HG03175 (cell line): ENCODE data around the gene CEMIP2.
"Not testable (repeated sequence)": the region's sequence is repeated elsewhere in the genome, so short reads cannot be mapped to it uniquely, and the experiment has no call there.

ENCODE experiments used
- ATAC-seq: cut with Tn5 transposase; IDR thresholded peaks from one replicate; pipeline ENCODE4 v1.9.1; 2021; ENCODE audit warnings: mild to moderate bottlenecking, moderate library complexity; ENCODE audit not compliant: unreplicated experiment

CEMIP2 gene

DNA sequence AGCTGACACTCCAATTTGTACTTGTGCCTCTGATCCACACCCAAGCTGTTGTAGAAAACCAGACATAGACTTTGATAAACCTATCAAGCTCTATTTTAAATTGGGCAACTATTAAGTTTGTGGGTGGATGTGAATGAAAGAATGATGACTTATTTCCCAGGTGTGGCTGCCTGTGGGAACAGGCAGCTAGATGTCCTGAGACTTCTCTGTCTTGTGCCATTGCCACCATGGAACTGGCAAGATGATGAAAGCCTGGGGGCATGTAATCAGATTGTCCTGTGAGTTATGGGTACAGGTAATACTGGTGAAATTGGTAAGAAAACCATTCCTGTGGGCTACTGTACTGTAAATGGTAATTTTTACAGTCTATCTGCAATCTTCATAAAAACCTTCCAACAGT lies 57.5 kb downstream of the CEMIP2 start:
- ATAC-seq = no peak

DNA sequence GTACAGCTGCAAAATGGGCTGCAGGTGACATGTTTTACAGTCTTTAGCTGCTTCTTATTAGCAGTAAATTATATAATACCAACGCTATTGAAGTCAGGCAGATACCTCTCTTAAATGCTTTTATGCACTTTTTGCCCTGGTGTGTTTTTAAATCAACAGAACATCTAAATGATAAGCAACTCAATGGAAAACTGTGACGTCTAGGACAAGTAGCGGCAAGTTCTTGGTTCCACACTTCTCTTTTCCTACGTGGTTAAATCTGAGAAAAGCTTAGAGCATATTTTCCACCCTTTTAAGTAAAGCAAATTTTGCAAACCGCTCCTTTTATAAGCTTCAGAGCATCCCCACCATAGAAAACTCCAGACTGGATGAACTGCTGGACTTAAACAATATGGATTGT lies 58.1 kb downstream of the CEMIP2 start:
- no peak for ATAC-seq

- no peak for ATAC-seq
Measured at GRCh38 chr9:71709384-71709783, 58.9 kb downstream of the CEMIP2 start.

- ATAC-seq = no peak
Measured at GRCh38 chr9:71706176-71706575, 62.1 kb downstream of the CEMIP2 start.

DNA sequence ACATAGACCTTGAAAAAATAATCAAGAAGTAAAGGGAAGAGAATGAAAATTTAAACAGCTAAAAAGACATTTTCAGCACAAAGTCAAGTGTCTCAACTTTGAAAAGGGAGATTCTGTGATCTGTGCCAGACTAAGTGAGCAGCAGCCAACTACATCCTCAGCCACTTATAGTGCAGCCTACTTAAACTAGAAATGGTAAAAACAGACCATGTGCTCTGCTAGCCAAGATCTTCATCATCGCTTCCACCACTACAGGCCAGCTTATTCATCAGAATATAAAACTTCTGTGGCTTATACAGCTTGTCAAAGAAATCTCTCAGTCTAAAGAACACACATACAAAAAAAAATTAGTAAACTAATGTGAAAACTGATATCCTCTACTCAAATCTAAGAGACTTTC lies 63.5 kb downstream of the CEMIP2 start:
- ATAC-seq = no peak

DNA sequence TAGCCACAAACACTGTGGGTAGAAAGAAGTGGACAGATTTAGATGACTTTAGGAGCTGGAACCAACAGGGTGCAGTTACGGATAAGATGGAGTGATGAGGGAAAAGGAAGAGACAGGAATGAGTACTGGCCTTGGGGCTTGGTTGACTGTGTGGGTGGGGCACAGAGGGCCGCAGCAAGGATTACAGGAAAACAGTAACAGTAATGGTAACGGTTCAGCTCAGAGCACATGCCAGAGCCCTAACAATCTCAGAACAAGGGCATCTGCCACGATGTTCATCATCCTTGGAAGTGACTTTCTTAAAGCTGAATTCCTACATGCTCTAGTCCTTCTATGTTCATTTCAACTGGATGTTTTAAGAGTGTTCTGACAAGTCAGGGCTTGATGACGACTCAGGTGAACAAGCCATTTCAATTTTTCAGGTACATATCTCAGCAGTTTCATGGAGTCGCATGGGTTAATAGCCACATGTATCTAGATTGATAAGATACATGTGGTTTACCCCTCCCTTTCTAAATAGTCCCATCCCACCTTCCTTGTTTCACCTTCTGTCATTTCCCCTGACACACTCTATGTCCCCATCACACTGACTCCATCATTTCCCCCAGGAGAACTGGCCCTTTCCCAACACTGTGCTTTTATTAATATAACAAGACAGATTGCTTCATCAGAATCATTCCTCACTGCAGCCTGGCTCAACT lies 65.0 kb downstream of the CEMIP2 start:
- no peak for ATAC-seq

DNA sequence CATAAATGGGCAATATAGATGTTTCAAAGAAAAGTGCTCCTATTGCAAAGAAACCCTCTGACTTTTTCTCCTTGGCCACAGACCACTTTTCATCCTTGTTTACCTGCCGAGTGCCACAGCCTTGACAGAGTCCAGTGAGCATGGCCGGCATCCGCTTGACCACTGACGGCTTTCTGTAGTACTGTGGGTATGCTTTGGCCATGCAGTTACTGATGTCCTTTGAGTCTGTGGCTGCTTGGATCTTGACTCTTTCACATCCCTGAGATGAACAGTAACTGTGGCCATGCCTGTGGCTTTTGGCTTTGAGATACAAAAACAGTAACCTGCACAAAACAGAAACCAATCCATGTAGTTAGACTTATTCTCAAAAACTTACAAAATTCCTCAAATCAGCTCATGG lies 70.4 kb downstream of the CEMIP2 start:
- no peak for ATAC-seq

DNA sequence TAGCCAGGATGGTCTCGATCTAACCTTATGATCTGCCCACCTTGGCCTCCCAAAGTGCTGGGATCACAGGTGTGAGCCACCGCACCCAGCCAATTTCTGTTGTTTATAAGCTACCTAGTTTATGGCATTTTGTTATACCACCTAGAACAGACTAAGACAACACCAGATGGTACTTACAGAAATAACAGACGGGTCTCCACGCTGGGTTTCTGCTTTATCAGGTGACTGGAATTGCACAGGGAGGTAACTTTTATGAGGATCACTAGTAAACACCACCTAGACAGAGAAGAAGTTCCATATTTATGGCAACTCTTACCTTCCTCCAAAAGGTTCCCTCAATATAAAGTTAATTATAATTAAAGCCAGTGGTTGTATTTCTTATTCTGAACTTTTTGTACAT lies 74.0 kb downstream of the CEMIP2 start:
- no peak for ATAC-seq

DNA sequence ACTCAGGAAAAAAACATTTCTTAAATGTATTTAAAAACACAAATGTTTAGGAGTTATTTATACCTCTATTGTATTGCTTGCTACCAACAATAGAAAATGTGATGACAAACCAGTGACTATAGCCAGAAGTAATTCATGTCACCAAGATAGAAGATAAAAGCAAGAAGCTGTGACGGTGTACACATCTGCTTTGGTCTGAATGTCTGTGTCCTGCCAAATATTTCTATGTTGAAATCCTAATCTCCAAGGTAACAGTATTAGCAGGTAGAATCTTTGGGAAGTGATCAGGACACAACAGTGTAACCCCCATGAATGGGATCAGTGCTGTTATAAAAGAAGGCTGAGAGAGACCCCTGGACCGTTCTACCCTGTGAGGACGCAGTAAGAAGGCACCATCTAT lies 74.7 kb downstream of the CEMIP2 start:
- no peak for ATAC-seq

- ATAC-seq = no peak
Measured at GRCh38 chr9:71692337-71692736, 76.0 kb downstream of the CEMIP2 start.

DNA sequence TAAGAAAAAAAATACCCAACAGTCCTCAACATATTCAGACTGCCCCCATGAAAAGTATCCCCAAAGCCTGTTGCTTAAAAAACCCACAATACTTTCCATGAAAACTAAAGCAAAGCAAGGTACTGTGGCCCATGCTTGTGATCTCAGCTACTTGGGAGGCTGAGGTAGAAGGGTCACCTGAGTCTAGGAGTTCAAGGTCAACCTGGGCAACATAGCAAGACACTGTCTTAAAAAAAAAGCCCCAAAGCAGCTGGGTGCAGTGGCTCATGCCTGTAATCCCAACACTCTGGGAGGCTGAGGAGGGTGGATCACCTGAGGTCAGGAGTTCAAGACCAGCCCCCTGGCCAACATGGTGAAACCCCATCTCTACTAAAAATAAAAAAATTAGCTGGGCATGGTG lies 76.7 kb downstream of the CEMIP2 start:
- not testable (repeated sequence) for ATAC-seq

DNA sequence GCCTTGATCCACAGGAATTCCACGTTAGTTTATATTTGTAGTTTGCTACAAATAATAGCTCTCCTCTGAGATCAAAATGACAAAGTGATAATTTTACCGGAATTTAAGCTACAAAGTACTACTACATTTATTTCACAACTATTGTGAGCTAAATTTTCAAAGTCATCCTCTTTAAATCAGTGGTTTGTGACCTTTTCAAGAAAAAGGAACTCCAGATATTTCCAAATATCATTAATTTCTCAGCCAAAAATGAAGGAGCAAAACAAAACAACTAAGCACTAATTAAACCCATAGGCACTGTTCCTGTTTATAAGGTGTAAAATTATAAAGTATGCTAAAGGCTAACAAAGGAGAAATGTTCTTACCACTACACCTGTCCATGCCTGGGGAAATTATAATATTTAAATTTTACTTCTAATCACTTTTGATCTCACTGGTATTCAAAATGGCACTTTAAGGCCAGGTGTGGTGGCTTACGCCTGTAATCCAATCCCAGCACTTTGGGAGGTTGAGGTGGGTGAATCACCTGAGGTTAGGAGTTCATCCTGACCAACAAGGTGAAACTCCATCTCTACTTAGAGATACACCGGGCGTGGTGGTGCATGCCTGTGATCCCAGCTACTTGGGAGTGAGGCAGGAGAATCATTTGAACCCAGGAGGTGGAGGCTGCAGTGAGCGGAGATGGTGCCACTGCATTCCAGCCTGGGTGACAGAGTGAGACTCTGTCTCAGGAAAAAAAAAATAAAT lies 77.5 kb downstream of the CEMIP2 start:
- ATAC-seq = no peak

GRCh38 chr9:71690063-71690688 lies 78.1 kb downstream of the CEMIP2 start:
- no peak for ATAC-seq

DNA sequence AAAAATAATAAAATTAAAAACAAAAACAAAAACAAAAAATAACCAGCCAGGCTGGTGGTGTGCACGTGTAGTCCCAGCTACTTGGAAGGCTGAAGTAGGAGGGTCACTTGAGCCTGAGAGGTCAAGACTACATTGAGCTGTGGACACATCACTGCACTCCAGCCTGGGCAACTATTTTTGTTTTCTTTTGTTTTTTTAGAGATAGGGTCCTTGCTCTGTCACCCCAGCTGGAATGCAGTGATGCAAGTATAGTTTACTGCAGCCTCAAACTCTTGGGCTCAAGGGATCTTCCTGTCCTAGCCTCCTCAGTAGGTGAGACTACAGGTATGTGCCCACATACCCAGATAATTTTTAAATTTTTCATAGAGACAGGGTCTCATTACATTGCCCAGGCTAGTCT lies 80.6 kb downstream of the CEMIP2 start:
- ATAC-seq = no peak

- no peak for ATAC-seq
Measured at GRCh38 chr9:71685988-71686387, 82.3 kb downstream of the CEMIP2 start.

DNA sequence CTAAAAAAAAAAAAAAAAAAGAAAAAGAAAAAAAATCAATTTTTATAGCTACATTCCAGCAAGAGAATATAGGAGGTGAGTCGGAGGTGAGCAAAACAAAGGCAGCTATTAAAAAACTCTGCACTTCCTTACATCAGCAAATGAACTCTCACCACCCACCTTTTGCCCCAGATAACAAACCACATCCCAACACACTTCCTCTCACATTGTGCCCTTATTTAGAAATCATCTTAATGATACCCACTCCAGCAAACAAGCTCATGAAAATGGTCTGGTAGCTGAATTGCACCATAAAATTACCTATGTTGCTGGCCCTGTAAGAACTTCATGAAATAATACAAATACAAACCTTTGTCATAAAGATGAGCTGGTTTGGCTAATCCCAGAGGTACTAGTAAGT lies 82.9 kb downstream of the CEMIP2 start:
- no peak for ATAC-seq

DNA sequence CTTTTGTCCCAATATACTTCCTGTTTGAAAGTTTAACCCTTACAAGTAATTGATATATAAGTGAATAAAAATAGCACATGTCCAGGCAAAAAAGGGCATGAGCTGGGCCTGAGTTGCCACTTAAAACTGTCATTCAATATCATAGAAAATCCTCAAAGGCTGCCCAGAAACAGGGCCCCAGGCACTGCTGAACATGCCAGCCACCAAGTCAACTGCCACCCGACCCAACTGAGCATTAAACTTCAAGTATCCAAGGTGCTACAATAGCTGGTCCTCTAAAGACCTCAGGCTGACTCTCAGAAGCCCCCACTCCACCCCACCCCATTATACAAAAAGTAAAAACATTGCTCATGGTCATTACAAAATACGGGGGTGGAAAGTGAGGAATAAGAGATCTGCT lies 83.7 kb downstream of the CEMIP2 start:
- ATAC-seq = no peak

- no peak for ATAC-seq
Measured at GRCh38 chr9:71683598-71684235, 84.6 kb downstream of the CEMIP2 start.

GRCh38 chr9:71681708-71682272 lies 86.5 kb downstream of the CEMIP2 start:
- no peak for ATAC-seq

DNA sequence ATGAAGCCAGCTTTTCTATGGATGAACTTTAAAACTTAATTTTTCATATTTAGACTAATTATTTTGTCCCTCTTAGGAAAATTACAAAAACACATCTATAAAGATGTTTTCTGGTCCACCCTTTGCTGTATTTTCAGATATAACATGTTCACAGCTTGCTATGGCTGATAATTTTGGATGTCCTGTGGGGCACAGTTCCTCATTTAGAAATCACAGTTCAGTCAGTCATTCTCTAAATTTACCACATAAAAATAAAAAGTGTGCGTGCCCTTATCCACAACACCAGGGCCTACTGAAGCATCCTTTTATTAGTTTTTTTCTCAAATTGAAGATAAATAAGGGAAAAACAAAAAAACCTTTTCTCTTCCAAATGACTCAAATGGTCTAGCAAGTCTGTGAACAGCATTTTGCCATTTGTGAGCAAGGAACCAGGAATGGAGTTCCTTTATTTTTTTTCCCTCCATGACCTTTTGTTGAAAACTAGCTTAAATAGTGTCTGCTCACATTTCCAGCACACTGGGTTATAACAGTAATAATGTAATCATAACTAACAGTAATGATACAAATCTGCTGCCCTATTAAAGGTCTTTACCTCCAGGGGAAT lies 87.1 kb downstream of the CEMIP2 start:
- ATAC-seq = peak; percentile 57
